Measurements from ENCODE around the gene FLNB.

FLNB gene

GRCh38 chr3:58153371-58153770, 145.1 kb downstream of the FLNB start:
- no peak for TF ChIP-seq ZBTB7A (IDR thresholded peaks at IDR 0.05; ENCODE audit: low read depth)
- TF ChIP-seq EGR1 (IDR thresholded peaks at IDR 0.05) = no peak
- TF ChIP-seq MAX (IDR thresholded peaks at IDR 0.05) = no peak
- no peak for TF ChIP-seq YY1 (IDR thresholded peaks at IDR 0.05; ENCODE audit: low read depth)
- TF ChIP-seq TEAD4 (IDR thresholded peaks at IDR 0.05) = no peak
- no peak for TF ChIP-seq CEBPB (IDR thresholded peaks at IDR 0.05)
- TF ChIP-seq RAD21 (IDR thresholded peaks at IDR 0.05; ENCODE audit: low read depth) = no peak
- TF ChIP-seq FOXM1 (IDR thresholded peaks at IDR 0.05; ENCODE audit: borderline replicate concordance, low read depth) = no peak
- no peak for TF ChIP-seq TCF12 (IDR thresholded peaks at IDR 0.05; ENCODE audit: low read depth)
- no peak for TF ChIP-seq REST (IDR thresholded peaks at IDR 0.05; ENCODE audit: low read depth)
- TF ChIP-seq EP300 (IDR thresholded peaks at IDR 0.05; ENCODE audit: borderline replicate concordance) = no peak
- TF ChIP-seq, protein P1, sequence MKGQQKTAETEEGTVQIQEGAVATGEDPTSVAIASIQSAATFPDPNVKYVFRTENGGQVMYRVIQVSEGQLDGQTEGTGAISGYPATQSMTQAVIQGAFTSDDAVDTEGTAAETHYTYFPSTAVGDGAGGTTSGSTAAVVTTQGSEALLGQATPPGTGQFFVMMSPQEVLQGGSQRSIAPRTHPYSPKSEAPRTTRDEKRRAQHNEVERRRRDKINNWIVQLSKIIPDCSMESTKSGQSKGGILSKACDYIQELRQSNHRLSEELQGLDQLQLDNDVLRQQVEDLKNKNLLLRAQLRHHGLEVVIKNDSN (IDR thresholded peaks at IDR 0.05) = no peak
- TF ChIP-seq CREB1 (IDR thresholded peaks at IDR 0.05; ENCODE audit: low read depth) = no peak

DNA sequence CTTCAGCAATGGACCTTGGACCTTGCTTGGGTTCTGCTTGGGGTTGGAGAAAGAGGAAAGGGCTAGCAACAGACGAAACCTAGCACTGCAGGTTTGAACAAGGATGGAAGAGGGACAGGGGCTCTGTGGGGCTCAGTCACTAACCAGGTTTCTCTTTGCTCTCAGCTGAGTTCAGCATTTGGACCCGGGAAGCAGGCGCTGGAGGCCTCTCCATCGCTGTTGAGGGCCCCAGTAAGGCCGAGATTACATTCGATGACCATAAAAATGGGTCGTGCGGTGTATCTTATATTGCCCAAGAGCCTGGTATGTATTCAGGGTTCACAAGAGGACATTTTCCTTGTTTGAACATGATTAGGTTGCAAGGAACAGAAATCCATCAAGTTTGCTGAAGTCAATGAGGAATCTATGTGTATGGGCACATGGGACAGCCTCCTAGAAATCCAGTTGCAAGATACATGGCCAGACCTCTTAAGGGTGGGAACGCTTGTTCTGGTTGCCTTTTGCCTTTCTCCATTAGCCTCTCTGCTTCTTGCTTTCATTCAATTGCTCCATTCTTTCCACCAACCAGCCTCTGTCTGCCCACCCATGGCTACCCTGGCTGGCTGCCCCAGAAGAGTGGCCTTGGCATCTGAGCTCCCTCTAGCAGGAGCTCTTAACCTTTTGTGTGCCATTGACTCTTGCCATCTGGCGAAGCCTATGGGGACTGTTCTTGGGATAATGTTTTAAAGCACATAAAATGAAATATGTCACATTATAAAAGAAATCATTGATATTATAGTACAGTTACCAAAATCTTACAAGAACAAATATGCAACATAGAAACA, 146.6 kb downstream of the FLNB start:
- TF ChIP-seq ZBTB7A (IDR thresholded peaks at IDR 0.05; ENCODE audit: low read depth) (no peak), MAX (IDR thresholded peaks at IDR 0.05) (no peak), TCF12 (IDR thresholded peaks at IDR 0.05; ENCODE audit: low read depth) (no peak), TAF1 (IDR thresholded peaks at IDR 0.05; ENCODE audit: low read depth) (no peak), REST (IDR thresholded peaks at IDR 0.05; ENCODE audit: low read depth) (no peak), NFIC (IDR thresholded peaks at IDR 0.05) (no peak), YY1 (IDR thresholded peaks at IDR 0.05; ENCODE audit: low read depth) (no peak), RAD21 (IDR thresholded peaks at IDR 0.05; ENCODE audit: low read depth) (no peak), EP300 (IDR thresholded peaks at IDR 0.05; ENCODE audit: borderline replicate concordance) (no peak), CEBPB (IDR thresholded peaks at IDR 0.05) (no peak), CREB1 (IDR thresholded peaks at IDR 0.05; ENCODE audit: low read depth) (no peak), FOXM1 (IDR thresholded peaks at IDR 0.05; ENCODE audit: borderline replicate concordance, low read depth) (no peak), EGR1 (IDR thresholded peaks at IDR 0.05) (no peak)
- TF ChIP-seq, protein P1 (IDR thresholded peaks at IDR 0.05) = no peak

DNA sequence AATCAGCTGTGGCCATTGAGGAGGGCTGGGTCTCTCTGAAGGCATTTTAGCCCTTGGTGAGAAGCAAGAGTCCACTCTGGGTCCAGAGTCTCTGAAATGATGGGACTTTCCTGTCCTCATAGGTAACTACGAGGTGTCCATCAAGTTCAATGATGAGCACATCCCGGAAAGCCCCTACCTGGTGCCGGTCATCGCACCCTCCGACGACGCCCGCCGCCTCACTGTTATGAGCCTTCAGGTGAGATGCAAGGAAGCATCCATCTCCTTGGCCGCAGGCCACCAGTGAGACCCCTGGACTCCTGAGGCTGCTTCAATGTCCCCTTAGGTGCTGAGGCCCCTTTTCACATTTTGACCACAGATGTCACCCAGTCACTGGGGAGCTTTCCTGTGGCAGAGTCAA, 147.6 kb downstream of the FLNB start:
- TF ChIP-seq YY1 (IDR thresholded peaks at IDR 0.05; ENCODE audit: low read depth) = no peak
- no peak for TF ChIP-seq TEAD4 (IDR thresholded peaks at IDR 0.05)
- no peak for TF ChIP-seq EP300 (IDR thresholded peaks at IDR 0.05; ENCODE audit: borderline replicate concordance)
- TF ChIP-seq REST (IDR thresholded peaks at IDR 0.05; ENCODE audit: low read depth) = no peak
- TF ChIP-seq MAX (IDR thresholded peaks at IDR 0.05) = no peak
- no peak for TF ChIP-seq TCF12 (IDR thresholded peaks at IDR 0.05; ENCODE audit: low read depth)
- no peak for TF ChIP-seq ZBTB7A (IDR thresholded peaks at IDR 0.05; ENCODE audit: low read depth)
- no peak for TF ChIP-seq EGR1 (IDR thresholded peaks at IDR 0.05)
- no peak for TF ChIP-seq RAD21 (IDR thresholded peaks at IDR 0.05; ENCODE audit: low read depth)

DNA sequence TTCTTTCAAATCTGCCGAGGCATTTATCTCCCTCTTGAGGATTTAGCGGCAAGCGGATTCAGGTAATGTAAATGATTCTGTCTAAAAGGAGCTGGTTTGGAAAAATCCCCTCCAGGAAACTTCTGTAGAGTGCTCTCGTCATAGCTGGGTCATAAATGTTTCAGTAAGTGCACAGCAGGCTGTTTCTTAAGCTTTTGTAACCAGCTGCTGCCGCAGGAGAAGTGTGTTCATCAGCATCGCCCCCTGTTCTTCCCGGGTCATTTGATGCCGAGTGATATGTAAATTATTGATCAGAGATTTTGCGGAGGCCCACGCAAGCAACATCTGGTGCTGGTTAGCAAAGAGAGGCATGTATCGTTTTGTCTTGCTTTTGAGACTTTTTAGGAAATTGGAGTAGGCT, 149.5 kb downstream of the FLNB start:
- no peak for TF ChIP-seq TAF1 (IDR thresholded peaks at IDR 0.05; ENCODE audit: low read depth)
- no peak for TF ChIP-seq TEAD4 (IDR thresholded peaks at IDR 0.05)
- TF ChIP-seq CEBPB (IDR thresholded peaks at IDR 0.05) = no peak
- no peak for TF ChIP-seq RAD21 (IDR thresholded peaks at IDR 0.05; ENCODE audit: low read depth)
- TF ChIP-seq REST (IDR thresholded peaks at IDR 0.05; ENCODE audit: low read depth) = no peak
- TF ChIP-seq CREB1 (IDR thresholded peaks at IDR 0.05; ENCODE audit: low read depth) = no peak
- no peak for TF ChIP-seq ZBTB7A (IDR thresholded peaks at IDR 0.05; ENCODE audit: low read depth)
- TF ChIP-seq FOXM1 (IDR thresholded peaks at IDR 0.05; ENCODE audit: borderline replicate concordance, low read depth) = no peak

Measured in Ishikawa (cell line).